Liver (tissue), 9 donors: Measurements from ENCODE around the gene TACR1. TPM values are rescaled to one million over a fixed set of nuclear protein-coding genes. Genes with fewer than 3 reads are reported as not detected.

ENCODE experiments used
- DNase-seq: peaks from one replicate; pipeline ENCODE4 v3.0.0-alpha.2; 2017; ENCODE audit warnings: low spot score
- H3K27ac ChIP-seq, 2 donors: one replicate each; pipeline ENCODE4 v1.7.0; 2013; ENCODE audit warnings: inconsistent platforms in 2 of 2, low read length in 2 of 2, control low read depth in 1 of 2, low read depth in 1 of 2, mild to moderate bottlenecking in 1 of 2
- H3K27me3 ChIP-seq, 4 donors: one replicate each; pipeline versions ENCODE4 v1.6.1 to v1.7.0; 2013; ENCODE audit warnings: low read length in 3 of 4, inconsistent platforms in 1 of 4, mild to moderate bottlenecking in 1 of 4, moderate library complexity in 1 of 4; ENCODE audit not compliant: control insufficient read depth in 4 of 4, insufficient read depth in 4 of 4
- H3K36me3 ChIP-seq, 4 donors: one replicate each; pipeline versions ENCODE4 v1.6.1 to v1.7.0; 2013; ENCODE audit warnings: low read length in 3 of 4, mild to moderate bottlenecking in 3 of 4, low read depth in 1 of 4, moderate library complexity in 1 of 4; ENCODE audit not compliant: control insufficient read depth in 4 of 4, insufficient read depth in 3 of 4
- H3K4me1 ChIP-seq, 4 donors: one replicate each; pipeline versions ENCODE4 v1.6.1 to v1.7.0; 2013; ENCODE audit warnings: low read length in 3 of 4, mild to moderate bottlenecking in 3 of 4, moderate library complexity in 1 of 4; ENCODE audit not compliant: control insufficient read depth in 4 of 4, insufficient read depth in 4 of 4
- H3K4me3 ChIP-seq, 3 donors: one replicate each; pipeline versions ENCODE4 v1.6.1 to v1.7.0; 2013; ENCODE audit warnings: low read length in 3 of 3, control low read depth in 1 of 3, low read depth in 1 of 3, mild to moderate bottlenecking in 1 of 3
- H3K9ac ChIP-seq, 2 donors: one replicate each; pipeline ENCODE4 v1.7.0; 2013; ENCODE audit warnings: low read length in 2 of 2, mild to moderate bottlenecking in 2 of 2, moderate library complexity in 2 of 2, control low read depth in 1 of 2, low read depth in 1 of 2
- H3K9me3 ChIP-seq, 4 donors: one replicate each; pipeline versions ENCODE4 v1.6.1 to v1.7.0; 2013; ENCODE audit warnings: low read length in 3 of 4; ENCODE audit not compliant: control insufficient read depth in 4 of 4
- CTCF ChIP-seq: fragments of 150-350 bp; IDR thresholded peaks from 2 replicates; pipeline ENCODE4 v1.5.1; 2017; ENCODE audit warnings: improper control_type of control experiment, low read depth, low read length; ENCODE audit not compliant: missing input control
- EGR1 ChIP-seq, 2 donors: IDR thresholded peaks; 2 replicates each; pipeline ENCODE4 v1.6.1; 2016 to 2018; ENCODE audit warnings: antibody characterized with exemption in 2 of 2, low read depth in 2 of 2
- FOXA1 ChIP-seq: IDR thresholded peaks from 2 replicates; pipeline ENCODE4 v1.6.1; 2016; ENCODE audit warnings: antibody characterized with exemption
- FOXA2 ChIP-seq: IDR thresholded peaks from 2 replicates; pipeline ENCODE4 v1.6.1; 2016; ENCODE audit warnings: antibody characterized with exemption
- GABPA ChIP-seq, 2 donors: IDR thresholded peaks in 1 of 2; conservative IDR thresholded peaks in 1 of 2; 2 replicates each; pipeline ENCODE4 v1.6.1; 2016; ENCODE audit warnings: antibody characterized with exemption in 2 of 2, mild to moderate bottlenecking in 1 of 2, moderate library complexity in 1 of 2
- HNF4A ChIP-seq, 2 donors: conservative IDR thresholded peaks; 2 replicates each; pipeline ENCODE4 v1.6.1; 2016; ENCODE audit warnings: antibody characterized with exemption in 2 of 2, mild to moderate bottlenecking in 2 of 2
- HNF4G ChIP-seq: IDR thresholded peaks from 2 replicates; pipeline ENCODE4 v1.6.1; 2016; ENCODE audit warnings: antibody characterized with exemption
- JUND ChIP-seq, 2 donors: IDR thresholded peaks; 2 replicates each; pipeline ENCODE4 v1.6.1; 2016; ENCODE audit warnings: antibody characterized with exemption in 2 of 2
- MAX ChIP-seq: IDR thresholded peaks from 2 replicates; pipeline ENCODE4 v1.6.1; 2016; ENCODE audit warnings: antibody characterized with exemption
- NR2F2 ChIP-seq: IDR thresholded peaks from 2 replicates; pipeline ENCODE4 v1.6.1; 2016; ENCODE audit warnings: antibody characterized with exemption
- RAD21 ChIP-seq, 2 donors: IDR thresholded peaks; 2 replicates each; pipeline ENCODE4 v1.6.1; 2016; ENCODE audit warnings: antibody characterized with exemption in 2 of 2, mild to moderate bottlenecking in 2 of 2
- REST ChIP-seq: IDR thresholded peaks from 2 replicates; pipeline ENCODE4 v1.6.1; 2016; ENCODE audit warnings: antibody characterized with exemption, mild to moderate bottlenecking
- RXRA ChIP-seq, 2 donors: IDR thresholded peaks; 2 replicates each; pipeline ENCODE4 v1.6.1; 2017 to 2018; ENCODE audit warnings: antibody characterized with exemption in 2 of 2, mild to moderate bottlenecking in 1 of 2
- SP1 ChIP-seq: IDR thresholded peaks from 2 replicates; pipeline ENCODE4 v1.6.1; 2018; ENCODE audit warnings: antibody characterized with exemption, mild to moderate bottlenecking
- TAF1 ChIP-seq: conservative IDR thresholded peaks from 2 replicates; pipeline ENCODE4 v1.6.1; 2016; ENCODE audit warnings: antibody characterized with exemption, mild to moderate bottlenecking
- ZBTB33 ChIP-seq: IDR thresholded peaks from 2 replicates; pipeline ENCODE4 v1.6.1; 2016; ENCODE audit warnings: antibody characterized with exemption
- WGBS: extraction: QIAGEN DNeasy Blood & Tissue Kit; methylation state at CpG from one replicate; pipeline ENCODE4 v1.1.7; 2013; 5-methylcytosine and 5-hydroxymethylcytosine counted together
- polyA plus RNA-seq, 2 donors: library from polyadenylated mRNA; stranded (reverse) in 1 of 2; unstranded in 1 of 2; fragments of 200-250 nt in 1 of 2; fragments of >200 nt in 1 of 2; fragmentation: Nextera tagmentation in 1 of 2; extraction: Ambion mirVana in 1 of 2; gene quantifications; one replicate each; pipeline versions ENCODE4 v1.2.1 to v1.2.3, GENCODE V29; 2013 to 2015
- total RNA-seq, 2 donors: library from RNA; depleted of rRNA; stranded (reverse); fragments of >200 nt; gene quantifications; one replicate each; pipeline ENCODE4 v1.2.3, GENCODE V29; 2014
- donor health status: healthy.
- donor health status: healthy.
- donor health status: healthy.
- donor health status: healthy.
- donor health status: healthy.

Gene TACR1
- total and polyA plus RNA-seq, 4 donors = 0.02 to 0.84 (median 0.14) TPM; not detected in 1

GRCh38 chr2:75007819-75008218 is 191.5 kb downstream of the TACR1 start:
- no peak for DNase-seq
- no peaks in the 10 kb centered on the region for H3K36me3 ChIP-seq
- no peak overlapping the region for H3K4me3 ChIP-seq
- H3K4me1 ChIP-seq = peaks cover 0 to 4% (median 0%) of the 10 kb centered on the region in 4 donors
- H3K27ac ChIP-seq = no peak overlapping the region
- TF ChIP-seq FOXA2 = no peak
- TF ChIP-seq JUND (IDR thresholded peaks at IDR 0.05) = no peak
- no peak for TF ChIP-seq SP1
- TF ChIP-seq HNF4A (conservative IDR thresholded peaks at IDR 0.05) = no peak
- TF ChIP-seq MAX = no peak
- H3K9me3 ChIP-seq = no peaks in the 10 kb centered on the region
- WGBS = 96% methylated on average over 4 of the region's 4 CpGs
- H3K27me3 ChIP-seq = no peaks in the 10 kb centered on the region
- H3K9ac ChIP-seq = no peak overlapping the region

GRCh38 chr2:75007061-75007460 is 192.3 kb downstream of the TACR1 start:
- H3K36me3 ChIP-seq = no peaks in the 10 kb centered on the region
- H3K27ac ChIP-seq = no peak overlapping the region
- peaks cover 0 to 4% (median 0%) of the 10 kb centered on the region in 4 donors for H3K4me1 ChIP-seq
- H3K27me3 ChIP-seq = no peaks in the 10 kb centered on the region
- no peak overlapping the region for H3K9ac ChIP-seq
- WGBS = 95% methylated on average over 4 of the region's 4 CpGs
- H3K9me3 ChIP-seq = no peaks in the 10 kb centered on the region
- no peak overlapping the region for H3K4me3 ChIP-seq
- no peak for DNase-seq
- TF ChIP-seq RAD21 (IDR thresholded peaks at IDR 0.05) (no peak), GABPA (IDR thresholded peaks at IDR 0.05 in 1 of 2, conservative IDR thresholded peaks at IDR 0.05 in 1 of 2) (no peak), TAF1 (no peak), SP1 (no peak), RXRA (IDR thresholded peaks at IDR 0.05) (no peak), NR2F2 (no peak), ZBTB33 (no peak), EGR1 (IDR thresholded peaks at IDR 0.05; ENCODE audit: low read depth in 2 of 2) (no peak), JUND (IDR thresholded peaks at IDR 0.05) (no peak), CTCF (no peak), FOXA2 (no peak), MAX (no peak), FOXA1 (no peak)

- H3K27ac ChIP-seq = no peak overlapping the region
- H3K9ac ChIP-seq = no peak overlapping the region
- H3K4me1 ChIP-seq = peaks cover 0 to 4% (median 0%) of the 10 kb centered on the region in 4 donors
- H3K27me3 ChIP-seq = no peaks in the 10 kb centered on the region
- H3K36me3 ChIP-seq = no peaks in the 10 kb centered on the region
- no peak for DNase-seq
- no peak overlapping the region for H3K4me3 ChIP-seq
- no peaks in the 10 kb centered on the region for H3K9me3 ChIP-seq
- no peak for TF ChIP-seq NR2F2
- no peak for TF ChIP-seq REST
- no peak for TF ChIP-seq HNF4G
- no peak for TF ChIP-seq TAF1
- TF ChIP-seq MAX = no peak
- no peak for TF ChIP-seq EGR1 (IDR thresholded peaks at IDR 0.05; ENCODE audit: low read depth in 2 of 2)
- TF ChIP-seq CTCF = no peak
These were observed 193.3 kb downstream of the TACR1 start for GRCh38 chr2:75006041-75006440.
